Diencephalon (tissue), 1 donor: ENCODE results near the gene FAM216B. TPM values are rescaled to one million over a fixed set of nuclear protein-coding genes. Genes with fewer than 3 reads are reported as not detected.

Source experiments
- total RNA-seq: library from RNA; depleted of rRNA; stranded (reverse); fragments of >200 nt; gene quantifications from one replicate; pipeline ENCODE4 v1.2.3, GENCODE V29; 2014

The FAM216B gene
- 17.8 TPM for total RNA-seq

GRCh38 chr13:42781352-42781751 lies at the start of gene FAM216B:
Gene FAM216B (plus strand): TSS chr13:42781584. CDS start chr13:42784068, 2,484 bp downstream.

Other genes with a start within 250 kb of the FAM216B start
- gene TNFSF11, start 207.4 kb upstream of the FAM216B start, total RNA-seq, result 1.2 TPM
- gene EPSTI1, start 210.7 kb downstream of the FAM216B start, total RNA-seq, result 3.0 TPM
- gene DNAJC15, start 242.0 kb downstream of the FAM216B start, total RNA-seq, result 23.1 TPM